CD4-positive, alpha-beta T cell treated with Interferon alpha-2 for 1 hour (primary cell): ENCODE results near the gene LDLRAD4.
A peak's percentile ranks its signal among the peaks of the same experiment; 100 is the strongest.

Experiments
- DNase-seq, 2 donors: peaks; one replicate each; pipeline ENCODE4 v3.0.0-alpha.2; 2020 to 2022

Gene LDLRAD4

DNA sequence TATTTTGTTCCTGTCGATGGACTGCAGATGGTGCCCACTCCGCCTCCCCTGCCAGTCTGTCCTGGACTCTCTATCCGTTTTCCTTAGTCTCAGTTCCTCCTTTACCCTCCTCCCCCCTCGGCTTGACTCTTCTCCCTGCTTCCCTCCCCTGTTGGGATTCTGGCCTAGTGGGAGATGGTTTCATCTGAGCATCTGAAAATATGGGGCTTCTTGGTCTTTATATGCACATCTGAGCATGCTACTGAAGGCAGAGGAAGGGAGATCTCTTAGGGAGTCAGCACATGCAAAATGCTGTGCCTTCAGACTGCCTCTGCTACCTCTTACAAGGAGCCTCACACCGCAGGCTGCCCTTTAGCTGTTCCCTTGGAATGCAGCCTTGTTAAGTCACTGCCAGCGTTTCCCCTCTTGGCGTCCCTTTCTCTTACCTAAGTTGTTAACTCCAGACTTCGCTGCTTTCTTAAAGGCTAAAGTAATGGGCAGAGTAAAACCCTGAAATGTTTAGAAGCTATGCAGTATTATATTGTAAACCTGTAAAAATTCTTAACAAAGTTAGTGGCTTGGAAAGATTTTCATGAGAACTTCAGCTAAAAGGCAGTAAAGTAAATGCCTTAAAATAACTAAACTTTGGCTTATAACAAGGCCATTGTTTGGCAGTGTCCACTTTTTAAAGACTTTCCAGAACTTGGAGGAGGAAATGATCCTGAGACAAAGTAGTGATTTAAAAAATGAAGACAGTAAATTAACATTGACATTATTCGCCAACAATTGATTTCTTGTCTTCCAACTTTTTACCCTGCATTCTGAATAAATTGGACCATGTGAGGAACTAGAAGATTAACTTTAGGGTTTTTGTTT is 49.8 kb downstream of the LDLRAD4 start:
- no peak for DNase-seq

DNA sequence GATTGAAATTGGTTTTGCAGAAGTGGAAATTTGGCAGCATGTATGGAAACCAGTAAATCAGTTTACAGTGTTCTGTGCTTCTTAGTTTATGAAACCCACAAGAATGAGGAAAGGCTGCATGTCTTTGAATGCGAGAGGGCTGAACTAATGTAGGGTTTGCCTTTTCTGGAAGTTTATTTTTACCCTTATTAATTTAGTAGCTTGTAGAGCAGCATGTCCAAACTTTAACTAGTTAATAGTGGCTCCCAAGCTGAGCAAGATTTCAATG is 50.4 kb downstream of the LDLRAD4 start:
- DNase-seq: no peak

- DNase-seq: no peak
Measured at GRCh38 chr18:13269521-13270011, 51.0 kb downstream of the LDLRAD4 start.

GRCh38 chr18:13270279-13270855 is 51.8 kb downstream of the LDLRAD4 start:
- DNase-seq: no peak

GRCh38 chr18:13271302-13271911 is 52.8 kb downstream of the LDLRAD4 start:
- no peak for DNase-seq

DNA sequence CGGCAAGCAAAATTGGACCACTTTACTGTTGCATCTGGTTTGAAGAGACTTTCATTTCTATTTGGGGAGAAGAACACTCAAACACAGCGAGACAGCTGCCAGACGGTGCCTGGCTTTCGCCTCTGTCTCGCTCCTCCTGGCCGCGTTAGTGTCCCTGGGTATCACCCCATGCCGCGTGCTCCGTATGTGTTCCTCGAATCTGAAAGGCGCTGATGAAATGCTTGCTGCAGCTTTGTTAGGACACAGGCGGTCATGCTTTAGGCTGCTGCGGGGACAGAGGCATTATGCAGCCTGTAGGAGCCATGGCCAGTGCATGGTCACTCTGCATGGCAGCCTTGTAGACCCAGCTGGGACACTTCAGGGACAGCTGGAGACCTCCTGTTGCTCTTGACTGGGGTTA is 53.9 kb downstream of the LDLRAD4 start:
- DNase-seq: no peak

GRCh38 chr18:13273800-13274199 is 55.2 kb downstream of the LDLRAD4 start:
- peak in 1 of 2 donors; percentile 51 for DNase-seq

GRCh38 chr18:13275075-13275474 is 56.5 kb downstream of the LDLRAD4 start:
- no peak for DNase-seq

GRCh38 chr18:13276530-13277520 is 58.3 kb downstream of the LDLRAD4 start:
- peak in 1 of 2 donors; percentile 61 for DNase-seq

- DNase-seq: peak in 1 of 2 donors; percentile 48
Measured at GRCh38 chr18:13278062-13278630, 59.6 kb downstream of the LDLRAD4 start.

GRCh38 chr18:13279181-13280069 is 60.9 kb downstream of the LDLRAD4 start:
- peak; percentile 19 to 54 for DNase-seq

DNA sequence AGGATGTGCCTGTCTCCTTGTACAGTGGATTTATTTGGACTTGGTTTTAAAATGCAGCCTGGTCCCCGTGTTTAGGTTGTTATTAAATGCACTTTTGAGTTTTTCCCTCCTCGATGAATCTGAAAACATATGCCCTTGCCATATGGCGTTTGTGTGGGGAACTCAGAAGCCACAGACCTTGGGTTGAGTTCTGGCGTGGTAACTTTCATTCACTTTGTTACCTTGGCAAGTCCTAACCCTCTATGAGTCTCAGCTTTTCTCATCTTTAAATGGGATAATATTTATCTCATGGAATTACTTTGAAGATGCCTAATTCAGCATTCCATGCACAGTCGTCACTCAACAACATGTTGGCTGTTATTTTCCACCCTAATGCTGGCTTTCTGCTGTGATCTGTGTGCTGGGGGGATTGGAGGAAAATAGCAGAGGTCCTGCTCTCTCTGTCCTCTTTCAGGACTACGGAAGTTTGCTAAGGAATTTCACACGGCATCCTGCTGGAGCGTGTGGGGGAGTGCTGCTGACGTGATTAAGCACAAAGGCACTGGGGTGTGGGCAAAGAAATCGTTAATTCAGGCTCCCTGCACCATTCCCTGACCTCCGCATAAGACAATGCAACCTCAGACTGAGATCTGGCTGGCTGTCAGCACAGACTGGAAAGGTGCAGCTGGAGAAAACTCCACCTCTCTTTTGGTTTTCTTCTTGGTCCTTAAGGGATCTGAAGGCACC is 61.7 kb downstream of the LDLRAD4 start:
- DNase-seq: no peak

- DNase-seq: no peak
Measured at GRCh38 chr18:13281406-13281805, 62.8 kb downstream of the LDLRAD4 start.

DNA sequence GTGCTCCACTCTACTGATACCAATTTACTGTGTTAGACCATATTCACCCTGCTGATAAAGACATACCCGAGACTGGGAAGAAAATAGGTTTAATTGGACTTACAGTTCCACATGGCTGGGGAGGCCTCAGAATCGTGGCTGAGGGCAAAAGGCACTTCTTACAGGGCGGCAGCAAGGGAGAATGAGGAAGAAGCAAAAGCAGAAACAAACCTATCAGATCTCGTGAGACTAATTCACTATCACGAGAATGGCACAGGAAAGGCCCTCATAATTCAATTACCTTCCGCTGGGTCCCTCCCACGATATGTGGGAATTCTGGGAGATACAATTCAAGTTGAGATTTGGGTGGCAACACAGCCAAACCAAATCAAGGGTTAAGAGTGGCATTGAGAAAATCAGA is 65.2 kb downstream of the LDLRAD4 start:
- no peak for DNase-seq

GRCh38 chr18:13284330-13285027 is 65.9 kb downstream of the LDLRAD4 start:
- peak in 1 of 2 donors; percentile 37 for DNase-seq

GRCh38 chr18:13285874-13286273 is 67.3 kb downstream of the LDLRAD4 start:
- no peak for DNase-seq

DNA sequence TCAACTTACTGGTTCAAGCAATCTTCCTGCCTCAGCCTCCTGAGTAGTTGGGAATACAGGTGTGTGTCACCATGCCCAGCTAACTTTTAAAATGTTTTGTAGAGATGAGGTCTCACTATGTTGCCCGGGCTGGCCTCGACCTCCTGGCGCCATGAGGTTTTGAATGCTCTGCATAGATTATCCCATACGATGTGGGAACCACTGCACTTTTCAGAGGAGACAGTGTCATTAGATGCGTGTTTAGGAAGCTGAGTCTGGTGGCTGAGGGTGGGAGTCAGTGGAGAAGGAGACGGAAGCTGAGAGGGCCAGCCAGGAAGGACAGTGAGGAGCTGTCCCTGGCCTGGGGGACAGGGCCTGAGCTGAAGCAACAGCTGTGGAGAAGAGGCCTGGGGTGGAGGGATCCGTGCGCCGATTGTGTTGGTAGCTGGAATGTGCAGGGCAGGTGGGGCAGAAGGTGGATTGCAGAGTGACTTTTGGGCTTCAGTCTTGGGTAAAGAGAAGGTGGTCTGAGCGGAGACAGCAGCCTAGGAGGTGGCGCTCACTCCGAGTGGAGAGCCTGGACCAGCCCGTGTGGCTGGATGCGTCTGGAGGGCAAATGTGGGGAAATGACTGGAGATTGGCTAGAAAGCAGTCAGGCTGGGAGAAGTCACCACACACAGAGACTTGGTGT is 68.0 kb downstream of the LDLRAD4 start:
- no peak for DNase-seq

DNA sequence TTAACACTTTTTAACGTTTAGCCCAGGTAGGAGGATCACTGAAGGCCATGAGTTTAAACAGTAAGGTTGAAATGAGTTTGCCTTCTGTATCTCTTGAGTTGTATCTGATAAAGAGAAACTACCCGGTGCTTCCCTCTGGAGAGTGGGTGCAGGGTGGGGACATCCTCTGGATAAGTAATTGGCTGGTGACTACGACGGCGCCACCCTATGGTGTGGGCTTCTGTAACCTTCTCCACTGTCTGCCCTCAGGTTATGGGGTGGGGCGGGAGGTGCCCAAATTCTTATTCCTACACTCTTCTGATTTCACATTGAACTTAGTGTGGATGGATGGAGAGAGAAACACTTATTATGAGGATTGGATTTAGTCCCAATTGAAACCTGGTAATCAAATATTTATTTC is 68.8 kb downstream of the LDLRAD4 start:
- DNase-seq: no peak

GRCh38 chr18:13288509-13289133 is 70.1 kb downstream of the LDLRAD4 start:
- DNase-seq: no peak
